Trophoblast cell (in vitro differentiated cells and primary cell): ENCODE results near the gene PDE8A.
A peak's percentile ranks its signal among the peaks of the same experiment; 100 is the strongest.

ENCODE experiments used
- DNase-seq, 2 donors: peaks; one replicate each; pipeline ENCODE4 v3.0.0-alpha.2; 2016
- H2AFZ ChIP-seq: 2 replicates; pipeline ENCODE4 v1.6.1; 2013; ENCODE audit warnings: low read length, moderate library complexity, mild to moderate bottlenecking; ENCODE audit not compliant: insufficient read depth, poor library complexity
- H2AK5ac ChIP-seq: 2 replicates; pipeline ENCODE4 v1.6.1; 2013; ENCODE audit warnings: mild to moderate bottlenecking, low read length
- H2BK120ac ChIP-seq: 2 replicates; pipeline ENCODE4 v1.6.1; 2013; ENCODE audit warnings: low read length, mild to moderate bottlenecking, moderate library complexity; ENCODE audit not compliant: insufficient read depth, poor library complexity
- H2BK12ac ChIP-seq: 2 replicates; pipeline ENCODE4 v1.6.1; 2013; ENCODE audit warnings: mild to moderate bottlenecking, low read length, moderate library complexity
- H2BK5ac ChIP-seq: 2 replicates; pipeline ENCODE4 v1.6.1; 2013; ENCODE audit warnings: low read length, low read depth, moderate library complexity, mild to moderate bottlenecking; ENCODE audit not compliant: poor library complexity
- H3K14ac ChIP-seq: 2 replicates; pipeline ENCODE4 v1.6.1; 2013; ENCODE audit warnings: mild to moderate bottlenecking, low read length
- H3K18ac ChIP-seq: 2 replicates; pipeline ENCODE4 v1.6.1; 2013; ENCODE audit warnings: mild to moderate bottlenecking, low read length
- H3K23ac ChIP-seq: 2 replicates; pipeline ENCODE4 v1.6.1; 2013; ENCODE audit warnings: low read length
- H3K27ac ChIP-seq: 2 replicates; pipeline ENCODE4 v1.5.1; 2013; ENCODE audit warnings: low read depth, mild to moderate bottlenecking, inconsistent platforms, low read length, moderate library complexity
- H3K27me3 ChIP-seq: 2 replicates; pipeline ENCODE4 v1.6.1; 2013; ENCODE audit warnings: inconsistent platforms, mild to moderate bottlenecking, low read length, moderate library complexity; ENCODE audit not compliant: insufficient read depth
- H3K36me3 ChIP-seq, 2 experiments: 1 replicate in 1 of 2; 2 replicates in 1 of 2; pipeline ENCODE4 v1.6.1; 2013; ENCODE audit warnings: low read length in 2 of 2, mild to moderate bottlenecking in 2 of 2, moderate library complexity in 1 of 2; ENCODE audit not compliant: insufficient read depth in 2 of 2, control insufficient read depth in 1 of 2
- H3K4ac ChIP-seq: 2 replicates; pipeline ENCODE4 v1.6.1; 2013; ENCODE audit warnings: low read depth, mild to moderate bottlenecking, low read length, moderate library complexity
- H3K4me1 ChIP-seq, 2 experiments: 1 replicate in 1 of 2; 2 replicates in 1 of 2; pipeline ENCODE4 v1.6.1; 2013; ENCODE audit warnings: low read length in 2 of 2, mild to moderate bottlenecking in 2 of 2, moderate library complexity in 1 of 2; ENCODE audit not compliant: insufficient read depth in 2 of 2, control insufficient read depth in 1 of 2
- H3K4me2 ChIP-seq: 2 replicates; pipeline ENCODE4 v1.6.1; 2013; ENCODE audit warnings: inconsistent platforms, mild to moderate bottlenecking, low read length, moderate library complexity
- H3K4me3 ChIP-seq: 2 replicates; pipeline ENCODE4 v1.5.1; 2013; ENCODE audit warnings: mild to moderate bottlenecking, low read depth, low read length, inconsistent platforms
- H3K79me1 ChIP-seq: one replicate; pipeline ENCODE4 v1.6.1; 2013; ENCODE audit warnings: low read length
- H3K79me2 ChIP-seq: 2 replicates; pipeline ENCODE4 v1.6.1; 2013; ENCODE audit warnings: low read length, mild to moderate bottlenecking; ENCODE audit not compliant: control insufficient read depth, insufficient read depth, poor library complexity
- H3K9ac ChIP-seq: 2 replicates; pipeline ENCODE4 v1.6.1; 2013; ENCODE audit warnings: mild to moderate bottlenecking, low read length
- H3K9me3 ChIP-seq: 2 replicates; pipeline ENCODE4 v1.6.1; 2013; ENCODE audit warnings: low read depth, mild to moderate bottlenecking, control low read depth, inconsistent platforms, low read length; ENCODE audit not compliant: insufficient read depth
- H4K12ac ChIP-seq: 2 replicates; pipeline ENCODE4 v1.6.1; 2013; ENCODE audit warnings: low read depth, mild to moderate bottlenecking, low read length, moderate library complexity
- H4K8ac ChIP-seq: 2 replicates; pipeline ENCODE4 v1.6.1; 2013; ENCODE audit warnings: low read depth, mild to moderate bottlenecking, low read length, moderate library complexity
- H4K91ac ChIP-seq: one replicate; pipeline ENCODE4 v1.6.1; 2013; ENCODE audit warnings: low read depth, mild to moderate bottlenecking, low read length, moderate library complexity
- WGBS: extraction: QIAGEN DNeasy Blood & Tissue Kit; methylation state at CpG from one replicate; pipeline ENCODE4 v1.1.7; 2013; ENCODE audit warnings: missing lambda C conversion rate; ENCODE audit not compliant: insufficient read length, insufficient coverage; ENCODE audit errors: extremely low coverage; 5-methylcytosine and 5-hydroxymethylcytosine counted together

The PDE8A gene

DNA sequence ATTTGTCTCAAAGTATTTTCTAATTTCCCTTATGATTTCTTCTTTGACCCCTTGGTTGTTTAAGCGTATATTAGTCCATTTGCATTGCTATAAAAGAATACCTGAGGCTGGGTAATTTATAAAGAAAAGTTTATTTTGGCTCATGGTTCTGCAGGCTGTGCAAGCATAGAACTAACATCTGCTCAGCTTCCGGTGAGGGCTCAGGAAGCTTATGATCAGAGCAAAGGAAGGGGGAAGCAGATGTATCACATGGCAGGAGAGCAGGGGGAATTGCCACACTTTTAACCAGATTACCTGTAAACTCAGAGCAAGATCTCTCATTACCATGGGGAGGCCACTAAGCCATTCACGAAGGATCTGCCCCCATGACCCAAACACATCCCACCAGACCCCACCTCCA, 148.2 kb downstream of the PDE8A start:
- Histone ChIP-seq H3K36me3 (peaks cover 2 to 3% of the 10 kb centered on the region in 2 experiments), H3K14ac (no peak overlapping the region), H3K18ac (no peak overlapping the region), H2AK5ac (no peak overlapping the region), H4K8ac (no peak overlapping the region), H2BK120ac (no peak overlapping the region), H3K9ac (no peak overlapping the region), H3K4me3 (no peak overlapping the region), H3K4me2 (no peak overlapping the region), H3K23ac (no peak overlapping the region), H2AFZ (no peak overlapping the region), H4K91ac (no peak overlapping the region), H3K4ac (no peak overlapping the region), H3K27ac (no peak overlapping the region), H3K27me3 (no peaks in the 10 kb centered on the region), H2BK12ac (no peak overlapping the region), H4K12ac (no peak overlapping the region), H3K79me2 (no peaks in the 10 kb centered on the region), H2BK5ac (no peak overlapping the region), H3K4me1 (peaks cover 4% of the 10 kb centered on the region in 2 experiments), H3K79me1 (no peaks in the 10 kb centered on the region), H3K9me3 (peaks cover 2% of the 10 kb centered on the region)
- no peak for DNase-seq
- WGBS: no CpG with 5 or more reads among the region's 3 CpGs

DNA sequence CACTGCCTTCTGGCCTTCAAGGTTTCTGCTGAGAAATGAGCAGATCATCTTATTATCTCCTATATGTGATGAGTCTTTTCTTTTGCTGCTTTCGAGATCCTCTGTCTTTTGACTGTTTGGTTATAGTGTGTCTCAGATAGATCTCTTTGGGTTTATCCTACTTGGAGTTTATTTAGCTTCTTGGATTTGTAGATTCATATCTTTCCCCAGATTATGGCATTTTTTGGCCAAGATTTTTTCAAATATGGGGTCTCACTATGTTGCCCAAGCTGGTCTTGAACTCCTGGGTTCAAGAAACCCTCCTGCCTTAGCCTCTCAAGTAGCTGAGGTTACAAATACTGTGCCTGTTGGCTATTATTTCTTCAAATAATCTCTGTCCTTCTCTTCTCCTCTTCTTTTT, 150.3 kb downstream of the PDE8A start:
- Histone ChIP-seq H3K4me3 (no peak overlapping the region), H4K91ac (no peak overlapping the region), H2BK5ac (no peak overlapping the region), H2BK120ac (no peak overlapping the region), H3K4ac (no peak overlapping the region), H3K9me3 (peaks cover 5% of the 10 kb centered on the region), H4K8ac (no peak overlapping the region), H3K79me2 (no peaks in the 10 kb centered on the region), H3K79me1 (peaks cover 2% of the 10 kb centered on the region), H3K27me3 (no peaks in the 10 kb centered on the region), H4K12ac (no peak overlapping the region), H3K36me3 (peaks cover 2 to 3% of the 10 kb centered on the region in 2 experiments), H3K4me1 (peaks cover 3 to 8% of the 10 kb centered on the region in 2 experiments), H3K9ac (no peak overlapping the region), H3K23ac (no peak overlapping the region), H2AK5ac (no peak overlapping the region), H3K4me2 (no peak overlapping the region), H3K14ac (no peak overlapping the region), H2BK12ac (no peak overlapping the region), H3K18ac (no peak overlapping the region), H3K27ac (no peak overlapping the region), H2AFZ (no peak overlapping the region)
- no CpG with 5 or more reads among the region's 1 CpG for WGBS
- no peak for DNase-seq

DNA sequence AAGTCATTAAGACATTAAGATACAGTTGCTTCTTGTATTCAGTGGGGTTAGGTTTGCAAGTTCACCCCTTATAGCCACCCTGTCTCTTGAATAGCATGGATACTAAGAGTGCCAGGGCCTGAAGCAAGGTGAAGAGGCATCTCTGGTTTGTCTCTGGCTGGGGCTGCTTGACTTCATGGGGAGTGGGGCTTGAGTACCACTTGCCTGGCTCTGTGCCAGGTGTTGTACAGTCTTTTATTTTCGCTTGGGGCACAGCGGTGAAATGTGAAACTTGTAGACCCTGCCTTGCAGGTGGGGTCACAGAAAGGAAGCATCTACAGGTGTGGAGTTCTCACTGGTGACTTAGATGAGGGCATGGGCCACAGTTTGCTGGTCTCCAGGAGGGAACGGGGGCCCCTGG, 152.1 kb downstream of the PDE8A start:
- no peak overlapping the region for H3K9ac ChIP-seq
- no peak overlapping the region for H4K8ac ChIP-seq
- no peak overlapping the region for H2BK5ac ChIP-seq
- no peaks in the 10 kb centered on the region for H3K36me3 ChIP-seq
- H3K27me3 ChIP-seq: no peaks in the 10 kb centered on the region
- no peak overlapping the region for H3K14ac ChIP-seq
- no peak overlapping the region for H3K4ac ChIP-seq
- H3K18ac ChIP-seq: no peak overlapping the region
- peaks cover 5% of the 10 kb centered on the region for H3K9me3 ChIP-seq
- no peak overlapping the region for H3K4me2 ChIP-seq
- H4K91ac ChIP-seq: no peak overlapping the region
- no peak for DNase-seq
- H3K4me3 ChIP-seq: no peak overlapping the region
- H2AFZ ChIP-seq: no peak overlapping the region
- no peak overlapping the region for H4K12ac ChIP-seq
- no peak overlapping the region for H2AK5ac ChIP-seq
- peaks cover 8% of the 10 kb centered on the region for H3K79me1 ChIP-seq
- H2BK120ac ChIP-seq: no peak overlapping the region
- H3K79me2 ChIP-seq: no peaks in the 10 kb centered on the region
- H3K23ac ChIP-seq: no peak overlapping the region
- no CpG with 5 or more reads among the region's 3 CpGs for WGBS
- peaks cover 12 to 18% of the 10 kb centered on the region in 2 experiments for H3K4me1 ChIP-seq
- no peak overlapping the region for H3K27ac ChIP-seq
- H2BK12ac ChIP-seq: no peak overlapping the region

DNA sequence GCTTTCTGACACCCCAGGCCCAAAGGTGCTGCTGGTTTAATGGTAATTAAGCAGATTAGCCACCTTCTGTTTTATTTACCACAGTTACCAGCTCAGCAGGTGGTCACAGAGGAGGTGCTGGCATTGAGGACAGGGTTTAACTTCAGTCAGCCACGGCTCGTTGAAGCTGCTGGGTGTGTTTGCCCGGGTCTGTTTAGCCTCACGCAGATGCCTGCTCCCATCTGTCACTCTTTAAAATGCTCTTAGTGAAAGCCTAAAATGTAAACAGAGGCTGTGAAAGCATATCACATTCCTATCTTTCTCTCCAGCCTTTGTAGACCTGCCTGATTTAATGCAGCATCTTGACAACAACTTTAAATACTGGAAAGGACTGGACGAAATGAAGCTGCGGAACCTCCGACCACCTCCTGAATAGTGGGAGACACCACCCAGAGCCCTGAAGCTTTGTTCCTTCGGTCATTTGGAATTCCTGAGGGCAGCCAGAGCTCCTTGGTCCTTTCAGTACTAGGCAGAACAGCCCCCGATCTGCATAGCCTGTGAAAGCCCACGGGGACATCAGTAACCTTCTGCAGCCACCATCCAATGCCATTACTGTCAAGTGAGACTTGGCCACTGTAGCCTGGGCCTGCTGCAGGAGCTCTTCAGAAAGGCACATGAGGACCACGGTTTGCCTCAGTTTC, 156.0 kb downstream of the PDE8A start:
- no peak overlapping the region for H3K4me3 ChIP-seq
- peak overlapping the region; percentile 24 for H2BK5ac ChIP-seq
- peak overlapping the region; percentile 28 for H3K4me2 ChIP-seq
- H4K12ac ChIP-seq: no peak overlapping the region
- H3K27ac ChIP-seq: peak overlapping the region; percentile 67
- no peaks in the 10 kb centered on the region for H3K79me2 ChIP-seq
- peaks cover 0 to 2% of the 10 kb centered on the region in 2 experiments for H3K36me3 ChIP-seq
- H4K91ac ChIP-seq: peak overlapping the region; percentile 3
- no peak overlapping the region for H2BK12ac ChIP-seq
- H4K8ac ChIP-seq: peak overlapping the region; percentile 10
- peaks cover 11% of the 10 kb centered on the region for H3K79me1 ChIP-seq
- H3K14ac ChIP-seq: no peak overlapping the region
- peaks cover 12 to 18% of the 10 kb centered on the region in 2 experiments for H3K4me1 ChIP-seq
- no peak for DNase-seq
- H3K9ac ChIP-seq: no peak overlapping the region
- no peak overlapping the region for H2BK120ac ChIP-seq
- peak overlapping the region; percentile 3 for H3K18ac ChIP-seq
- H3K23ac ChIP-seq: no peak overlapping the region
- WGBS: no CpG with 5 or more reads among the region's 11 CpGs
- H3K27me3 ChIP-seq: no peaks in the 10 kb centered on the region
- H2AFZ ChIP-seq: no peak overlapping the region
- H2AK5ac ChIP-seq: no peak overlapping the region
- H3K4ac ChIP-seq: no peak overlapping the region
- H3K9me3 ChIP-seq: peaks cover 5% of the 10 kb centered on the region
